NOMO-1 treated with DMSO at 0.1 percent for 48 hours (cell line): ENCODE results near the gene ZNF428.

Experiments
- DNase-seq: peaks from one replicate; lab custom pipeline; 2025; ENCODE audit not compliant: unreplicated experiment; lab: John Stamatoyannopoulos, UW

ZNF428 gene

GRCh38 chr19:43569657-43570056, 49.8 kb downstream of the ZNF428 start:
- no peak for DNase-seq

GRCh38 chr19:43564800-43565199, 54.6 kb downstream of the ZNF428 start:
- no peak for DNase-seq

GRCh38 chr19:43563816-43564457, 55.5 kb downstream of the ZNF428 start:
- DNase-seq: no peak

- peak; percentile 99 for DNase-seq
These were observed 56.7 kb downstream of the ZNF428 start for GRCh38 chr19:43562698-43563241.

GRCh38 chr19:43562226-43562697, 57.2 kb downstream of the ZNF428 start:
- DNase-seq: no peak

- DNase-seq: no peak
These were observed 58.1 kb downstream of the ZNF428 start for GRCh38 chr19:43561139-43561970.

- DNase-seq: no peak
These were observed 58.7 kb downstream of the ZNF428 start for GRCh38 chr19:43560687-43561086.
